NCI-H526 treated with DMSO at 0.1 percent for 48 hours (cell line): ENCODE measurements around the gene TLL2.

Source experiments
- DNase-seq: peaks from one replicate; lab custom pipeline; 2025; lab: John Stamatoyannopoulos, UW

Gene TLL2

DNA sequence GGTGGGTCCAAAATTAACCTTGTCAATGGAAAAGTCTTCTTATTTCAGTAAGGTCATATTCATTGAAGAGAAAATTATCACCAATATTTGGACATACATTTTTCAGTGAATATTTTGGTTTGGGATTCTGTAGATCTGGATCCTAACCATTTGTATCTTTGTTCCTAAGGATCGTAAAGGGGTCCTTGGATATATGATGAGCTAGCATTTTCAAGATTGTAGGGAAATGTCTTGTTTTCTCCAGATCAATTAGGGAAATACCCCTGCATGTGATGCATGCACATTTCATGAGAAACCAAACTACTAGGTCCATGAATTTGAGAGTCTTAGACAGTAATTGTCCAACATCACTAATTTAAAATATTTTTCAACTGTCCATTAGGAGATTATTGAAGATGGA, 191.5 kb downstream of the TLL2 start:
- no peak for DNase-seq

DNA sequence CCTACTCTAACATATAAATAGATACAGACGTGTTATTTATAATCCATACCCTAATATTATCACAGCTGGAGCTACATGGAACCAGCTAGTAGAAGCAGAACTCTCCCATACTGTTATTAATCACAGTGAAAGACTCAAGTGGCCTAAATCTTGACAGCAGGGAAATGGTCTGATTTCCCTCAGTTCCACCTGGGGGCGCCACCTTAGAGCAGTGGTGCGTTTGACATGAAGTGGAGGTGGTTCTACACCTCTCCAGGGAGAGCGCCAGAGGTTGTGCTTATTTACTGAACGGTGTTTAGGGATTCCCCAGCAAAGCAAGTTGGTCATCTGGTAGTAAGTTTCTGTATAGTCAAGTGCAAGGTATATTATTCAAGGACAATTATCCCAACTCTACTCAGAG, 191.9 kb downstream of the TLL2 start:
- no peak for DNase-seq

DNA sequence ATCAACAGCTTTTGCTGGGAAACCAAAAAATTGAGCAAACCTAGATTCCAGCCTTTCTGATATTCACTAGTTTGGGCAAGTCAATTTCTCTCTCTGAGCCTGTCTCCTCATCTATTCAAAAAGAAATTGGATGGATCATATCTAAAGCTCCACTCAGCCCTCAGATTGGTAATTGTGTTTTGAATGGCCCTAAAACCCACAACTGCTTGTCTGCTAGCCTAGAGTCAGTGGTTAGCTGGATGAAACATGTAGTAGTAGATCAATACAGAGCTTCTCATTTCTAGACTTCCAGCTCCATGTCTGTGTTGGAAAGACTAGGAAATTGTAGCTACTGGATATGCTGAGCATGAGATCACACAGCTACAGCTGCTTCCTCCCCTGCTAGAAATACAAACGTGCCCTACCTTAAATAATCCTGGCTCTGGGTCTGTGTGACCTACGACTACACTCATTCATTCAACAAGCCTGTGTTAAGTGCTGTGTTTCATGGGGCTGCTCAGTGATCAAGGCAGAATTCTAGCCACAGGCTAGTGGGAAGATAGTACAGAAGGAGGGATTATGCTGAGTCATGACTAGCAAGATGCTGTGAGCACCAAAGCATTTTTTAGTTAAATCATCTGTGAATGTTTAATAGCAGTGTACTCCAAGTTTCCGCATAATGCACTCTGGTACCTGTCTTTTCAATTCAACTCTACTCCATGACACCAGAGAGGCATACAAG, 193.8 kb downstream of the TLL2 start:
- no peak for DNase-seq

DNA sequence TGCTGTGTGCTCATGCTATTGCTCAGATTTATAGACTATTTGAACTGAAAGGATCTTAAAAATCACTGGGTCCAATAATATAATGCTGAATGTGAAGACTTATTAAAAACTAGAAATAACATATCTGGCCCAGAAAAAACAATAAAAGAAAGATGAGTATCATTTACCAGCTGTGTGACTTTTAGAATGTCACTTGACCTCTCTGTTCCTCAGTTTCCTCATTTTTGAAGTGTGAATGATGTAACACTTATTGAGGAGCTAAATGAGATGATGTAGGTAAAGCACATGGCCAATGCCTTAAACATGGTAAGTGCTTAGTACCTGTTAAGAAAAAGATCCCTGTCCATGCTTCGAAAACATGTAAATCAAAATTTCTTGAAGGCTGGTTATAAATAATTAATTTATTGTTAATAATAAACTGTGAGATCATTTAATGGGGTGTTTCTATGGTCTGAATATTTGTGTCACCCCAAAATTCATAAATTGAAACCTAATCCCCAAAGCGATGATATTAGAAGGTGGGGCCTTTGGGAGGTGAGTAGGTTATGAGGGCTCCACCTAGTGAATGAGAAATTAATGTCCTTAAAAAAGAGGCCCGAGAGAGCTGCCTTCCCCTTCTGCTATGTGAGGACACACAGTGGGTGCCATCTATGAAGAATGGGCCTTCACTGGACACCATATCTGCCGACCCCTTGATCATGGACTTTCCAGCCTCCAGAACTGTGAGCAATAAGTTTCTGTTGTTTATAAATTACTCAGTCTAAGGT, 196.5 kb downstream of the TLL2 start:
- no peak for DNase-seq
